Gastrocnemius medialis (tissue), 4 donors: ENCODE results near the gene PRICKLE4.
"Not testable (repeated sequence)": the region's sequence is repeated elsewhere in the genome, so short reads cannot be mapped to it uniquely, and the experiment has no call there.

Source experiments
- POLR2A ChIP-seq, 2 donors: fragments of 450-650 bp; IDR thresholded peaks; one replicate each; pipeline ENCODE4 v1.6.1; 2017; ENCODE audit warnings: antibody characterized with exemption in 2 of 2, mild to moderate bottlenecking in 2 of 2, moderate library complexity in 2 of 2
- TF ChIP-seq, protein P1 (sequence below), 5 experiments: fragments of 450-650 bp in 3 of 5; fragments of 200-600 bp in 2 of 5; sonication (generic) in 2 of 5; IDR thresholded peaks in 4 of 5; conservative IDR thresholded peaks in 1 of 5; 1 replicate in 4 of 5; 2 replicates in 1 of 5; pipeline ENCODE4 v1.5.1; 2016 to 2019; ENCODE audit warnings: antibody characterized with exemption in 5 of 5, mild to moderate bottlenecking in 3 of 5, moderate library complexity in 3 of 5

DNA sequence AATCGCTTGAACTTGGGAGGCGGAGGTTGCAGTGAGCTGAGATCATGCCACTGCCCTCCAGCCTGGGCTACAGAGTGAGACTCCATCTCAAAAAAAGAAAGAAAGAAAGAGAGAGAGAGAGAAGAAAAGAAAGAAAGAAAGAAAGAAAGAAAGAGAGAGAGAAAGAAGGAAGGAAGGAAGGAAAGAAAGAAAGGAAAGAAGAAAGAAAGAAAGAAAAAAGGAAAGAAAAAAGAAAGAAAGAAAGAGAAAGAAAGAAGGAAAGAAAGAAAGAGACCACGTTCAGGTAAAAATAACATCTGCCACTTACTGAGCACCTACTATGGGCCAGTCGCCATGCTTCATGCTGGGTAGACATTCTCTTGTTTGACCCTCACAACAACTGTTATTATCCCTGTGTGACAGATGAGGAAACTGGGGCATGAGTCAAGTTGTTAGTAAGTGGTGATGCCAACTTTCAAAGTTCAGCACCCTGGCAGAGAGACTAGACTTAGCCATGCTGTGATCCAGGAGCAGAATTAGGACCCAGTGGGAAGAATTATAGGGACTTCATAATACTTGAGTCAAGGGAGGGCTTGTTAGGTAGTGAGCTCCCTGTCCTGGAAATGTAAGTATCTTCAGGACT, 14.4 kb upstream of the PRICKLE4 start:
- TF ChIP-seq, protein P1, sequence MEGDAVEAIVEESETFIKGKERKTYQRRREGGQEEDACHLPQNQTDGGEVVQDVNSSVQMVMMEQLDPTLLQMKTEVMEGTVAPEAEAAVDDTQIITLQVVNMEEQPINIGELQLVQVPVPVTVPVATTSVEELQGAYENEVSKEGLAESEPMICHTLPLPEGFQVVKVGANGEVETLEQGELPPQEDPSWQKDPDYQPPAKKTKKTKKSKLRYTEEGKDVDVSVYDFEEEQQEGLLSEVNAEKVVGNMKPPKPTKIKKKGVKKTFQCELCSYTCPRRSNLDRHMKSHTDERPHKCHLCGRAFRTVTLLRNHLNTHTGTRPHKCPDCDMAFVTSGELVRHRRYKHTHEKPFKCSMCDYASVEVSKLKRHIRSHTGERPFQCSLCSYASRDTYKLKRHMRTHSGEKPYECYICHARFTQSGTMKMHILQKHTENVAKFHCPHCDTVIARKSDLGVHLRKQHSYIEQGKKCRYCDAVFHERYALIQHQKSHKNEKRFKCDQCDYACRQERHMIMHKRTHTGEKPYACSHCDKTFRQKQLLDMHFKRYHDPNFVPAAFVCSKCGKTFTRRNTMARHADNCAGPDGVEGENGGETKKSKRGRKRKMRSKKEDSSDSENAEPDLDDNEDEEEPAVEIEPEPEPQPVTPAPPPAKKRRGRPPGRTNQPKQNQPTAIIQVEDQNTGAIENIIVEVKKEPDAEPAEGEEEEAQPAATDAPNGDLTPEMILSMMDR (IDR thresholded peaks at IDR 0.05 in 4 of 5, conservative IDR thresholded peaks at IDR 0.05 in 1 of 5) = not testable (repeated sequence)
- not testable (repeated sequence) for TF ChIP-seq POLR2A (IDR thresholded peaks at IDR 0.05)
